ENCODE results near the gene DPYSL3. TPM values are rescaled to one million over a fixed set of nuclear protein-coding genes. Genes with fewer than 3 reads are reported as not detected.
A peak's percentile ranks its signal among the peaks of the same experiment; 100 is the strongest.

Gene DPYSL3
- polyA plus RNA-seq, 1 experiment, result 139 TPM

GRCh38 chr5:147387109-147387508 lies 122.8 kb downstream of the DPYSL3 start:
- ChIA-PET CTCF (interaction anchor here (0.9 to 7.1 kb wide), 7 partner anchors 10 to 190 kb away, joined by 3 to 81 read pairs (median 5); no protein-coding TSS in a partner anchor), POLR2A (no interaction called here)
- DNase-seq (ENCODE audit: low read depth, low spot score), result no peak

GRCh38 chr5:147384346-147385193 lies 125.3 kb downstream of the DPYSL3 start:
- no peak for DNase-seq (ENCODE audit: low read depth, low spot score)
- POLR2A ChIA-PET, result no interaction called here
- CTCF ChIA-PET, result interaction anchor here (0.9 to 3.6 kb wide), 2 partner anchors 15 to 194 kb away, joined by 3 to 16 read pairs; no protein-coding TSS in a partner anchor
- Histone ChIP-seq H3K9me3 (ENCODE audit: control insufficient read depth, insufficient read depth, low read length) (no peaks in the 10 kb centered on the region), H3K27ac (ENCODE audit: low read depth, low read length) (no peak overlapping the region), H3K27me3 (ENCODE audit: control insufficient read depth, insufficient read depth, low read length) (no peaks in the 10 kb centered on the region), H3K4me3 (ENCODE audit: low read depth, low read length) (no peak overlapping the region)
- TF ChIP-seq CTCF (IDR thresholded peaks at IDR 0.05; ENCODE audit: low read depth, low read length), result no peak

More at GRCh38 chr5:147387109-147387508, 122.8 kb downstream of the DPYSL3 start:
- TF ChIP-seq CTCF (IDR thresholded peaks at IDR 0.05; ENCODE audit: low read depth, low read length), result no peak
- H3K4me3 ChIP-seq (ENCODE audit: low read depth, low read length), result no peak overlapping the region
- H3K27me3 ChIP-seq (ENCODE audit: control insufficient read depth, insufficient read depth, low read length), result no peaks in the 10 kb centered on the region
- no peaks in the 10 kb centered on the region for H3K9me3 ChIP-seq (ENCODE audit: control insufficient read depth, insufficient read depth, low read length)
- H3K27ac ChIP-seq (ENCODE audit: low read depth, low read length), result no peak overlapping the region

GRCh38 chr5:147382776-147383175 lies 127.1 kb downstream of the DPYSL3 start:
- DNase-seq (ENCODE audit: low read depth, low spot score), result no peak
- POLR2A ChIA-PET, result no interaction called here
- TF ChIP-seq CTCF (IDR thresholded peaks at IDR 0.05; ENCODE audit: low read depth, low read length), result no peak
- peak overlapping the region; percentile 33 for H3K4me3 ChIP-seq (ENCODE audit: low read depth, low read length)
- CTCF ChIA-PET, result interaction anchor here (1.3 to 3.6 kb wide), 6 partner anchors 9 to 196 kb away, joined by 5 to 25 read pairs (median 8); no protein-coding TSS in a partner anchor
- no peaks in the 10 kb centered on the region for H3K27me3 ChIP-seq (ENCODE audit: control insufficient read depth, insufficient read depth, low read length)
- H3K27ac ChIP-seq (ENCODE audit: low read depth, low read length), result no peak overlapping the region
- H3K9me3 ChIP-seq (ENCODE audit: control insufficient read depth, insufficient read depth, low read length), result no peaks in the 10 kb centered on the region

- no peak for DNase-seq (ENCODE audit: low read depth, low spot score)
- ChIA-PET CTCF (interaction anchor here (0.9 to 3.6 kb wide), 9 partner anchors 10 to 197 kb away, joined by 3 to 25 read pairs (median 5); no protein-coding TSS in a partner anchor), POLR2A (no interaction called here)
- TF ChIP-seq CTCF (IDR thresholded peaks at IDR 0.05; ENCODE audit: low read depth, low read length), result no peak
- no peaks in the 10 kb centered on the region for H3K9me3 ChIP-seq (ENCODE audit: control insufficient read depth, insufficient read depth, low read length)
- no peak overlapping the region for H3K4me3 ChIP-seq (ENCODE audit: low read depth, low read length)
- no peak overlapping the region for H3K27ac ChIP-seq (ENCODE audit: low read depth, low read length)
- H3K27me3 ChIP-seq (ENCODE audit: control insufficient read depth, insufficient read depth, low read length), result no peaks in the 10 kb centered on the region
Observed at GRCh38 chr5:147381555-147381954, 128.3 kb downstream of the DPYSL3 start.

GRCh38 chr5:147377682-147378081 lies 132.2 kb downstream of the DPYSL3 start:
- Histone ChIP-seq H3K27me3 (ENCODE audit: control insufficient read depth, insufficient read depth, low read length) (peaks cover 5% of the 10 kb centered on the region), H3K9me3 (ENCODE audit: control insufficient read depth, insufficient read depth, low read length) (no peaks in the 10 kb centered on the region), H3K4me3 (ENCODE audit: low read depth, low read length) (no peak overlapping the region), H3K27ac (ENCODE audit: low read depth, low read length) (no peak overlapping the region)
- CTCF ChIA-PET, result interaction anchor here (0.7 kb wide), 1 partner anchor 14 kb away, joined by 3 read pairs; no protein-coding TSS in a partner anchor
- no peak for DNase-seq (ENCODE audit: low read depth, low spot score)
- TF ChIP-seq CTCF (IDR thresholded peaks at IDR 0.05; ENCODE audit: low read depth, low read length), result no peak
- POLR2A ChIA-PET, result no interaction called here

Measured in AG04450 (cell line).